Muscle of arm (tissue), 12 donors: ENCODE measurements around the gene PPP2R1B. TPM values are rescaled to one million over a fixed set of nuclear protein-coding genes. Genes with fewer than 3 reads are reported as not detected.
"Not testable (repeated sequence)": the region's sequence is repeated elsewhere in the genome, so short reads cannot be mapped to it uniquely, and the experiment has no call there.

Experiments used
- DNase-seq: peaks from one replicate; pipeline ENCODE4 v3.0.0-alpha.2; 2013
- polyA plus RNA-seq, 12 donors: library from polyadenylated mRNA; unstranded; fragments of 120-200 nt; gene quantifications; one replicate each; pipeline ENCODE4 v1.2.1, GENCODE V29; 2013; ENCODE audit not compliant: insufficient read length in 12 of 12

PPP2R1B gene
- polyA plus RNA-seq, 12 donors: 9.0 to 16.4 (median 13.7) TPM; not detected in 1

GRCh38 chr11:111785886-111786412 is 19.8 kb upstream of the PPP2R1B start:
- DNase-seq: no peak

GRCh38 chr11:111785076-111785475 is 18.9 kb upstream of the PPP2R1B start:
- DNase-seq: no peak

- not testable (repeated sequence) for DNase-seq
Measured at GRCh38 chr11:111784311-111784710, 18.1 kb upstream of the PPP2R1B start.

GRCh38 chr11:111782109-111782741 is 16.0 kb upstream of the PPP2R1B start:
- DNase-seq: no peak

- DNase-seq: no peak
Measured at GRCh38 chr11:111779118-111779517, 12.9 kb upstream of the PPP2R1B start.

- DNase-seq: no peak
Measured at GRCh38 chr11:111778047-111778558, 11.9 kb upstream of the PPP2R1B start.

GRCh38 chr11:111777094-111778046 is 11.2 kb upstream of the PPP2R1B start:
- DNase-seq: peak; percentile 80

- no peak for DNase-seq
Measured at GRCh38 chr11:111776398-111777093, 10.4 kb upstream of the PPP2R1B start.

GRCh38 chr11:111774955-111775710 is 8.9 kb upstream of the PPP2R1B start:
- peak; percentile 46 for DNase-seq

- DNase-seq: no peak
Measured at GRCh38 chr11:111772535-111772934, 6.3 kb upstream of the PPP2R1B start.

GRCh38 chr11:111771205-111771604 is 5.0 kb upstream of the PPP2R1B start:
- DNase-seq: not testable (repeated sequence)

- no peak for DNase-seq
Measured at GRCh38 chr11:111770581-111771134, 4.5 kb upstream of the PPP2R1B start.

GRCh38 chr11:111766834-111767142 is 599 bp upstream of the PPP2R1B start:
- DNase-seq: no peak

- peak; percentile 20 for DNase-seq
Measured at GRCh38 chr11:111765320-111765983, 737 bp downstream of the PPP2R1B start.

- no peak for DNase-seq
Measured at GRCh38 chr11:111764621-111765020, 1.6 kb downstream of the PPP2R1B start.

- DNase-seq: no peak
Measured at GRCh38 chr11:111762981-111763643, 3.1 kb downstream of the PPP2R1B start.

GRCh38 chr11:111762526-111762925 is 3.7 kb downstream of the PPP2R1B start:
- DNase-seq: no peak

GRCh38 chr11:111761036-111761435 is 5.2 kb downstream of the PPP2R1B start:
- DNase-seq: no peak

GRCh38 chr11:111759778-111760407 is 6.3 kb downstream of the PPP2R1B start:
- no peak for DNase-seq
